Colonic mucosa (tissue), 4 donors: ENCODE measurements around the gene MKI67. TPM values are rescaled to one million over a fixed set of nuclear protein-coding genes. Genes with fewer than 3 reads are reported as not detected.

Source experiments
- DNase-seq: peaks from one replicate; pipeline ENCODE4 v3.0.0-alpha.2; 2020
- H3K27ac ChIP-seq: fragments of 200-600 bp; one replicate; pipeline ENCODE4 v1.8.0; 2021
- H3K27me3 ChIP-seq: fragments of 200-600 bp; one replicate; pipeline ENCODE4 v1.8.0; 2021
- H3K36me3 ChIP-seq: fragments of 200-600 bp; one replicate; pipeline ENCODE4 v1.8.0; 2021
- H3K4me1 ChIP-seq: fragments of 200-600 bp; one replicate; pipeline ENCODE4 v1.8.0; 2021; ENCODE audit warnings: mild to moderate bottlenecking
- H3K4me3 ChIP-seq: fragments of 200-600 bp; one replicate; pipeline ENCODE4 v1.8.0; 2021
- H3K9ac ChIP-seq, 2 donors: one replicate each; pipeline ENCODE4 v1.7.0; 2013; ENCODE audit warnings: control low read depth in 2 of 2, low read depth in 2 of 2, low read length in 2 of 2
- H3K9me3 ChIP-seq: fragments of 200-600 bp; one replicate; pipeline ENCODE4 v1.8.0; 2021
- intact Hi-C: fragments of 100-400 bp; cut with DNase I; formaldehyde crosslinking; loops from one replicate; pipeline ENCODE4 v1.14.1; 2022
- total RNA-seq, 2 donors: library from RNA; stranded (reverse); fragmentation: NEBNext Ultra II Directional in 1 of 2; extraction: Animal tissue kit (Norgen Biotek cat#: 25700) in 1 of 2; gene quantifications; one replicate each; pipeline ENCODE4 v1.2.1, GENCODE V29; 2021
- TF ChIP-seq, protein P1 (sequence below): fragments of 200-600 bp; IDR thresholded peaks from one replicate; pipeline ENCODE4 v1.8.0; 2022; ENCODE audit warnings: antibody characterized with exemption, mild to moderate bottlenecking
- donor health status: healthy.
- donor health status: DM: no; HTN: no; CAD: no.
- donor health status: DM: no; HTN: no; CAD: no.

The MKI67 gene
- total RNA-seq, 2 donors from 2014 or later, result 40.2 to 148 TPM

DNA sequence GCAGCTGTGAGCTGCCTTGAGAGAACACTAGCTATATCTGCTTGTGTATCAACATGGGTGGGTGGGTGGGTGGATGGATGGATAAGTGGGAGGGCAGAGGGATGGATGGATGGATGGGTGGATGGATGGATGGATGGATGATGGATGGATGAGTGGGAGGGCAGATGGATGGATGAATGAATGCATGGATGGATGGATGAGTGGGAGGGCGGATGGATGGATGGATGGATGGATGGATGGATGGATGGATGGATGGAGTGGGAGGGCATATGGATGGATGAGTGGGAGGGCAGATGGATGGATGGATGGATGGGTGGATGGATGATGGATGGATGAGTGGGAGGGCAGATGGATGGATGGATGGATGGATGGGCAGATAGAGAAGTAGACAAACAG lies 76.1 kb downstream of the MKI67 start:
- no peaks in the 10 kb centered on the region for H3K36me3 ChIP-seq
- peak overlapping the region; percentile 17 for H3K27ac ChIP-seq
- no peak for DNase-seq
- intact Hi-C loops, result no loop called here
- H3K4me3 ChIP-seq, result no peak overlapping the region
- H3K9ac ChIP-seq, result no peak overlapping the region
- H3K9me3 ChIP-seq, result no peaks in the 10 kb centered on the region
- H3K27me3 ChIP-seq, result no peaks in the 10 kb centered on the region
- TF ChIP-seq, protein P1, sequence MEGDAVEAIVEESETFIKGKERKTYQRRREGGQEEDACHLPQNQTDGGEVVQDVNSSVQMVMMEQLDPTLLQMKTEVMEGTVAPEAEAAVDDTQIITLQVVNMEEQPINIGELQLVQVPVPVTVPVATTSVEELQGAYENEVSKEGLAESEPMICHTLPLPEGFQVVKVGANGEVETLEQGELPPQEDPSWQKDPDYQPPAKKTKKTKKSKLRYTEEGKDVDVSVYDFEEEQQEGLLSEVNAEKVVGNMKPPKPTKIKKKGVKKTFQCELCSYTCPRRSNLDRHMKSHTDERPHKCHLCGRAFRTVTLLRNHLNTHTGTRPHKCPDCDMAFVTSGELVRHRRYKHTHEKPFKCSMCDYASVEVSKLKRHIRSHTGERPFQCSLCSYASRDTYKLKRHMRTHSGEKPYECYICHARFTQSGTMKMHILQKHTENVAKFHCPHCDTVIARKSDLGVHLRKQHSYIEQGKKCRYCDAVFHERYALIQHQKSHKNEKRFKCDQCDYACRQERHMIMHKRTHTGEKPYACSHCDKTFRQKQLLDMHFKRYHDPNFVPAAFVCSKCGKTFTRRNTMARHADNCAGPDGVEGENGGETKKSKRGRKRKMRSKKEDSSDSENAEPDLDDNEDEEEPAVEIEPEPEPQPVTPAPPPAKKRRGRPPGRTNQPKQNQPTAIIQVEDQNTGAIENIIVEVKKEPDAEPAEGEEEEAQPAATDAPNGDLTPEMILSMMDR, result no peak
- peaks cover 8% of the 10 kb centered on the region for H3K4me1 ChIP-seq

GRCh38 chr10:128049226-128050120 lies 76.8 kb downstream of the MKI67 start:
- Histone ChIP-seq H3K36me3 (no peaks in the 10 kb centered on the region), H3K9ac (peak overlapping the region in 1 of 2 donors; percentile 32), H3K4me3 (peak overlapping the region; percentile 32), H3K9me3 (no peaks in the 10 kb centered on the region), H3K4me1 (peaks cover 8% of the 10 kb centered on the region), H3K27ac (peak overlapping the region; percentile 76), H3K27me3 (no peaks in the 10 kb centered on the region)
- DNase-seq, result no peak
- intact Hi-C loops, result no loop called here
- TF ChIP-seq, protein P1, result no peak

- Histone ChIP-seq H3K4me1 (peaks cover 8% of the 10 kb centered on the region), H3K27ac (peak overlapping the region; percentile 76), H3K9ac (peak overlapping the region in 1 of 2 donors; percentile 81), H3K9me3 (no peaks in the 10 kb centered on the region), H3K36me3 (no peaks in the 10 kb centered on the region), H3K4me3 (peak overlapping the region; percentile 32), H3K27me3 (no peaks in the 10 kb centered on the region)
- intact Hi-C loops, result no loop called here
- no peak for DNase-seq
- TF ChIP-seq, protein P1, result no peak
Observed at GRCh38 chr10:128048819-128049210, 77.4 kb downstream of the MKI67 start.

- no peaks in the 10 kb centered on the region for H3K36me3 ChIP-seq
- H3K9ac ChIP-seq, result peak overlapping the region in 1 of 2 donors; percentile 81
- no peaks in the 10 kb centered on the region for H3K27me3 ChIP-seq
- H3K4me1 ChIP-seq, result peaks cover 8% of the 10 kb centered on the region
- DNase-seq, result peak; percentile 39
- H3K9me3 ChIP-seq, result no peaks in the 10 kb centered on the region
- intact Hi-C loops, result no loop called here
- TF ChIP-seq, protein P1, result no peak
- peak overlapping the region; percentile 32 for H3K4me3 ChIP-seq
- H3K27ac ChIP-seq, result peak overlapping the region; percentile 76
Observed at GRCh38 chr10:128047991-128048818, 78.0 kb downstream of the MKI67 start.

- H3K36me3 ChIP-seq, result no peaks in the 10 kb centered on the region
- TF ChIP-seq, protein P1, result no peak
- H3K9ac ChIP-seq, result peak overlapping the region; percentile 13 to 81
- intact Hi-C loops, result no loop called here
- H3K4me1 ChIP-seq, result peaks cover 8% of the 10 kb centered on the region
- peak overlapping the region; percentile 32 for H3K4me3 ChIP-seq
- H3K27me3 ChIP-seq, result no peaks in the 10 kb centered on the region
- DNase-seq, result peak; percentile 92
- H3K27ac ChIP-seq, result peak overlapping the region; percentile 76
- no peaks in the 10 kb centered on the region for H3K9me3 ChIP-seq
Observed at GRCh38 chr10:128047351-128047750, 78.9 kb downstream of the MKI67 start.
